Measurements from ENCODE around the gene SERBP1.
"Not testable (repeated sequence)": the region's sequence is repeated elsewhere in the genome, so short reads cannot be mapped to it uniquely, and the experiment has no call there.

Gene SERBP1

GRCh38 chr1:67439277-67440029 lies 9.3 kb upstream of the SERBP1 start:
- DNase-seq, result no peak

DNA sequence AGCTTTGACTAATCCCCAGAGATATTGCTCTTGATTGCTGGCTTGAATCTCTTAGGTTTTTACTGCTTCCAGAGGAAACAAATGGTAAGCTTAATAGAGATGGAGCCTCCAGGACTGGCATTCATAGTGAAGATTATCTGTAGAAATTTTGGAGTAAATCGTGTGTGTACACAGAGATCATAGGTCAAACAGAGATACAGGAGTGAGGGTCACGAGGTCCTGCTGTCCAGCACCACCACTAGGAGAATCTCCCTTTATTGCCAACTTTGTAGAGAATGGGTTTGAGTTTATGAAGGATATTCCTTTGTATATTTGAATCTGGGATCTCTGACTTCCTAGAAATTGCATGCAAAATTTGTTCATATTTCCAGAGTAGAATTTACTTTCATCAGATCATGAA lies 7.8 kb upstream of the SERBP1 start:
- DNase-seq, result no peak

DNA sequence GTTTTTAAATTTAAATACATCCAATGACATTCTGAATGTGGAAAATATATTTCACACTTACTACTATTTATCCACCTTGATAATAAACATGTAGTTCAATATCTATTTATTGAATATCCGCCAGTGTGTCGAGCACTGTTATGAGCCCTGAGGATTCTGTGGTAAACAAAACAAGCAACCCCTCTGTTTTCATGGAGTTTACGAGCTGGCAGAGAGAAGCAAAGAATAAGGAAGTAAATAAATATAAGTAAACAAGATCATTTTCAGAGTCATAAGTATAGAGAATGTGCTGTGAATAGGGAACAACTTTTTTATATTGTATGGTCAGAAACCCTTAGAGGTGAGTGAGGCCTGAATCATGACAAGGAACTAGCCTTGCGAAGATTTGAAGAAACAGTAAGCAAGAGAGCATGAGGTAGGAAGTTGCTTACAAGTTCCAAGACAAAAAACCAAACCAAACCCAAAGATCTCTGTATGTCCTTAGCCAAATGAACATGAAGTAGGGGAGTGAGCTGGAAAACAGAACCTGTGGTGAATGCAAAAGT lies 6.4 kb upstream of the SERBP1 start:
- no peak for DNase-seq

DNA sequence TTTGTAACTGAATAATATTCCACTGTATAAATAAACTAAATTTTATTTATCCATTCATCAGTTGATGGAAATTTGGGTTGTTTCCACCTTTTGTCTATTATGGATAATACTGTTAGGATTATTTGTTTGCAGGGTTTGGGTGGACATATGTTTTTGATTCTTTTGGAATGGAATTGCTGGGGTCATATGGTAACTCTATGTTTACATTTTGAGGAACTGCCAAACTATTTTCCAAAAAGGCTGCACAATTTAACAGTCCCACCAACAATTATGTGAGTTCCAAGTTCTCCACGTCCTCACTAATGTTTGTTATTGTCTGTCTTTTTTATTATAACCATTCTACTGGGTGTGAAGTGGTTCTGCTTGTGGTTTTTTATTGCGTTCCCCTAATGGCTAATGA lies 4.3 kb upstream of the SERBP1 start:
- DNase-seq, result no peak

DNA sequence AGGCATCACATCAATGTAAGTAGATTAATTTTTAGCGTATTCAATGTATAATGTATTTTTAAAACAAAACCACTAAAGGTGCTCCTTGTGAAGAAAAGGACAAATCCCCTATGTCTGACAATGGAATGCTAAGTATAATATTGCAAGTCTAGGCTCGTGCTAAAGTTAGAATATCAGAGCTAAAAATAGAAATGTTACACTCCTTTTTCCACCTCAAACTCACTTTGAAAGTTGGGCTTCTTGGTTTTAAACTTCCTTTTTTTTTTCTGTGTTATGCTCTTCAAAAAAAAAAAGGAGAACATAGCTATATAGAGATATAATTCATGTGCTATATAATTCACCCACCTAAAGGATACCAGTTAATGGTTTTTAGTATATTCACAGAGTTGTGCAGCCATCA lies 3.6 kb upstream of the SERBP1 start:
- DNase-seq, result no peak

DNA sequence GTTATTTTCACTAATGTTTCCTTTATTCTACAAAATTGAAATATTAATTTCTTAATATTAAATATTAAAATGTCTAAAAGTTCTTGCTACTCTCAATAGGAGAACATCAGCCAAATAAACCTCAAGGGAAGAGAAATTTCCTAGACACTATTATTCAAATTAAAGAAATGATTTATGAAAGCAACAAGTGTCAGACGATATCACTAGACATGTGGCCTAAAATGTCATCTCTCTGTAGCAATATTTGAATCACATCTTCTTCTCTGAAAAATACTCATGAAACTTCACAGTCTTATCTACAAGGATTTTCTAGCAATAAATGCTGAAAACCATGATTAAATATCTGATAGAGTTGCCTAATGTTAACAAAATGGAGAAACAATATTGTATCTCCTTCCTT lies 2.5 kb upstream of the SERBP1 start:
- DNase-seq, result no peak

- DNase-seq, result no peak
Measured at GRCh38 chr1:67431869-67432578, 1.8 kb upstream of the SERBP1 start.

DNA sequence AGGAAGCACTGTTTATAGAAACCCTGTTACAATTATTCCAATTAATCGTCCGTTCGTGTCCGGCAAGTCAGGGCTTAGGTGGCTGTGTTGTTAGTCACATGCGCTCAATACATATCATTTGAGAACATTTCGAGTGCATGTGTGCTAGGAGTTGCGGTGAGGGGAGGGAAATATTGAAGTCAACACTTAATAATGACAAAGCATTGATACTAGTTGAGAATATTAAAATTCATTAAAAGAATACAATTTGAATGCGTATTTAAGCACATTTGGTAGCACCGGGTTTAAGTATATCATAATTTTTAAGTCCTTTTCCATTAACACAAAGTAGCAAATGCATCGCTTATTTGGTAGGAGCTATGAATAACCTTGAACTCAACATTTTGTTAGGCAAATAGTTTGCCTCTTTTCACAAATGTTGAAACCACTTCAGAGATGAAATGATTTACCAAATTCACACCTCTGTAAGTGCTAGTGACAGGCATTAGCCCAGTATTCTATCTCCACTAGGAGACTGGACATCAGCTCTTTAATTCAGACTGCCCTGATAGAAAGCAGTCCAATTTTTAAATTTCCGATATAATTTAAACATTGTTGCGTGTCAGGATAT lies 1.1 kb upstream of the SERBP1 start:
- no peak for DNase-seq

- peak; percentile 23 for DNase-seq
Measured at GRCh38 chr1:67429528-67430357, 459 bp downstream of the SERBP1 start.

- DNase-seq, result peak; percentile 49
Measured at GRCh38 chr1:67429011-67429527, 1.1 kb downstream of the SERBP1 start.

DNA sequence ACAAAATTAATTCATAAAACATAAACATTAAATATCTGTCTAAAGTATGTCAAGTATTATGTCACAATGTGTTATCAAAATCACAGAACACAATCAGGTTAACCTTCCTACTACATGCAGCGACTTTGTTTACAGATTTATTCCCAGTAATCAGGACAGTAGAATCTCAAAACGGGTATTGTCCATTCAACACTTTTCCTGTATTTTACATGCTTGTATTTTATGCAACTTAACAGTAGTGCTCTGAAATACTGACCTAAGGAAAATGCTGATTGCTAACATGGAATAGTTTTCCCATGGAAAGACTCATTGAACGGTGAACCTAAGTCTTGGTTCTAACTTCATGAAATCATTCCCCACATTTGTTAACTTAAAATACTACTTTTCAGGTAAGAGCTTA lies 2.3 kb downstream of the SERBP1 start:
- DNase-seq, result no peak

- DNase-seq, result no peak
Measured at GRCh38 chr1:67427465-67427864, 2.7 kb downstream of the SERBP1 start.

DNA sequence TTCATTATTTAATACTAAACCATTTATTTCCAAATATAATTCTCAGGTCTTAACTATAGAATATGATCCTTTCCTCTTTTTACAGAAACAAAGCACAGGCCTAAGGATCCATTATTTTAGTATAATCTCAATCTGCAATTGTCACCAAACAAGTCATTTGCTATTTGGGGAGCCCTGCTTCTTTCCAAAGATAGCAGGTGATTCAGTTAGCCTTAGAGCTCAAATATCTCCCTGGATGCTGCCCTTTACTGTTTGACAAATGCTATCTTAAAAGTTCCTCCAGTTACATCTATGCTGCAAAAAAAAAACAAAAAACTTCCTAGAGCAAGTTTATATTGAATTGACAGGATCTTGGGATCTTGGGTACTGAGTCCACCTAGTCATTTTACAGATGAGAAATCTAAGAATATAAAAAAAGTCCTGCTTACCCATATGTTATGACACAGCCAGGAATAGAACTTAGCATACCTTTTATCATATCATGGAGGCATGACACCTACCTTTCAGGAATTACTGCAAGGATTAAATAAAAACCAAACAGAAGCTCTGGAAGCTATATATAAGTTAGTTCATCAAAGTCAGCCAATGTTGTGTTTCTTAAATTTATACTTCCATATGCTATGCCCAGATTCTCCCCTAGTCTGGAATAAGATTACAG lies 9.2 kb downstream of the SERBP1 start:
- no peak for DNase-seq

DNA sequence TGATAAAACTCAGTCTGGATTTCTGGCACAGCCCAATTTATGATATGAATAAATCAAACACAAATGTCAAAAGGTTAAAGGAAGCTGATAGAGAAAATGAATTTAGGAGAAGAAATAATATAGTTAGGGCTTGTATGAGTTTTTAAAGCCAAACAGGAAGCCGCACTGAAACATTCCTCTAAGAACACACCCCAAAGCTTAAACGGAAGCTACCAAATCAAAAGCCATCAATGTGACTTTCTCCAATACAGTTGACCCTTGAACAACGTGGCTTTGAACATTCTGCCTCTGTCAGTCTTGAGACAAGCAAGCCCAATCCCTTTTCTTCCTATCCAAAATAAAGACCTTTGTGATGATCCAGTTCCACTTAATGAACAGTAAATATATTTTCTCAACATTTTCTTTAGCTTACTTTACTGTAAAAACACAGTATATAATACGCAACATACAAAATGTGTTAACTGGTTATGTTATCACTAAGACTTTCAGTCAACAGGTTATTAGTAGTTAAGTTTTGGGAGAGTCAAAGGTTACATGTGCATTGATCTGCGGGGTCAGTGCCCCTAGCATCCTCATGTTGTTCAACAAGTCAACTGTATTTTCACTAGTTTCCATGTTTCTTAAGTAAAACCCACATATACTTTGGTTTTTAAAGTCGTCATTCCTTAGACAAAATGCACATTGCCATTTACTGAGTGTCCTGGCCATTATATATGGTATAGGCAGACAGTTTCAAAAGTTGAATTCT lies 11.2 kb downstream of the SERBP1 start:
- no peak for DNase-seq

- not testable (repeated sequence) for DNase-seq
Measured at GRCh38 chr1:67417733-67418132, 12.5 kb downstream of the SERBP1 start.

DNA sequence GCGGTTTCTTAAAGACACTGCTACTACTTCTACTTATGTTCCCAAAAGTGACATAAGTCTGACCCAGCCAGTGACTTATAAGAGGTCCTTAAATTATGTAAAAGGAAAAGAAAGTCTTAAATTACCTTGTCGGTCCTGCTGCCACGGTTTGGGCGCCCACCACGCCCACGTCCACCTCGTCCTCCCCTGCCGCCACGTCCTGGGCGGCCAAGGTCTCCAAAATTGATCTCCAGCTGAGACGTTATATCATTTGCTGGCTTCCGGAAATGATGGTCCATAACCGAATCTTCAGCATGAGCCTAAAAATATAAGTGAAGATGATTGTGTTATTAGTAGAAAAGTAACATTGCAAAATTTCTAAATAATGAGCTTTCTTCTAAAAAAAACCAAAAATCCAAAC lies 15.2 kb downstream of the SERBP1 start:
- DNase-seq, result no peak

DNA sequence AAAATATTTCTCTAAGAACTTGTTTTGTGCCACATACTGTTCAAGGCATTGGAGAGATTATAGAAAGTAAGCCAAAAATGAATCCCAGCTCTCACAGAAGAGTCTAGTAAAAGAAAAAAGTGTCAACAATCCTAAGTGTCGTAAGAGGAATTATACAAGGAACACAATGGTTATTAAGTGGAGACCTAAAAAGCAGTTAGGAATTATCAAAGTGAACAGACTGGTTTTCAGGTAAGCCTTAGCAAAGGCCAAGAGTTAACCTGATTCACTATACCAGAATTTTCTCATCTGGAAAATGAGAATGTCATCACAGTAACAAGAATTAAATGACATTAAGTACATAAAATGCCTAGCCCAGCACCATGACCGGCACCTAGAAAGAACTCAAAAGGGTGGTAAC lies 15.6 kb downstream of the SERBP1 start:
- DNase-seq, result no peak

DNA sequence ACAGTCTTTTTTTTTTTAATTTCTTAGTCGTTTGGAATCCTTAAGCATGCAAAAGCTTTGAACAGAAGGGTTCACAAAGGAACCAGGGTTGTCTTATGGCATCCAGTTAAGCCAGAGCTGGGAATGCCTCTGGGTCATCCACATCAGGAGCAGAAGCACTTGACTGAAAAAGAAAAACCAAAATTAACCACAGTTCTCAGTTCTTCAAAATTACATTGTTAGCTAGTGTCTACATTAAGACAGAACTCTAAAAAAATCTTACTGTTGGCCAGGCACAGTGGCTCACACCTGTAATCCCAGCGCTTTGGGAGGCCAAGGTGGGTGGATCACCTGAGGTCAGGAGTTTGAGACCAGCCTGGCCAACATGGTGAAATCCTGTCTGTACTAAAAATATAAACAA lies 17.1 kb downstream of the SERBP1 start:
- DNase-seq, result not testable (repeated sequence)

- DNase-seq, result no peak
Measured at GRCh38 chr1:67408148-67408547, 22.1 kb downstream of the SERBP1 start.

DNA sequence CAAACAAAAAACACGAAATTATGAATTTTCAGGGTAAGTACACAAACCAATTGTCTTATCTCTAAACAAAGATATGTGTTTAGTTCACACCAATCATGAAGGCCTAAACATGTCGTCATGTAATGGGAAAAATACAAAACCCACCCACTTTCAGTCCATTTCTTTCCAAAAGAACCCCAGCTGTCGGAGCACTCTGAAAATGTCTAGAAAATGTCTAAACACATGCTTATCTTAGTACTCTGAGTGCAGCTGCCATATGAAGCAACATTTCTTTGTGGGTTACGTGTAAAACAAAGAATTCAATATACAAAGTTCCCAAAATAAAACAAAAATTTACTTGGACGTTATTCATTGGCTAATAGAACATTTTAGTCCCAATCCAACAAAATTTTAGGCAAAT lies 22.7 kb downstream of the SERBP1 start:
- DNase-seq, result no peak

GRCh38 chr1:67405473-67406245 lies 24.5 kb downstream of the SERBP1 start:
- no peak for DNase-seq
